IPS-11a (cell line): Measurements from ENCODE around the gene ABHD17C.

Experiments
- H3K4me3 ChIP-seq: one replicate; pipeline ENCODE4 v1.5.1; 2013; ENCODE audit warnings: low read depth, low read length, control low read depth

ABHD17C gene

DNA sequence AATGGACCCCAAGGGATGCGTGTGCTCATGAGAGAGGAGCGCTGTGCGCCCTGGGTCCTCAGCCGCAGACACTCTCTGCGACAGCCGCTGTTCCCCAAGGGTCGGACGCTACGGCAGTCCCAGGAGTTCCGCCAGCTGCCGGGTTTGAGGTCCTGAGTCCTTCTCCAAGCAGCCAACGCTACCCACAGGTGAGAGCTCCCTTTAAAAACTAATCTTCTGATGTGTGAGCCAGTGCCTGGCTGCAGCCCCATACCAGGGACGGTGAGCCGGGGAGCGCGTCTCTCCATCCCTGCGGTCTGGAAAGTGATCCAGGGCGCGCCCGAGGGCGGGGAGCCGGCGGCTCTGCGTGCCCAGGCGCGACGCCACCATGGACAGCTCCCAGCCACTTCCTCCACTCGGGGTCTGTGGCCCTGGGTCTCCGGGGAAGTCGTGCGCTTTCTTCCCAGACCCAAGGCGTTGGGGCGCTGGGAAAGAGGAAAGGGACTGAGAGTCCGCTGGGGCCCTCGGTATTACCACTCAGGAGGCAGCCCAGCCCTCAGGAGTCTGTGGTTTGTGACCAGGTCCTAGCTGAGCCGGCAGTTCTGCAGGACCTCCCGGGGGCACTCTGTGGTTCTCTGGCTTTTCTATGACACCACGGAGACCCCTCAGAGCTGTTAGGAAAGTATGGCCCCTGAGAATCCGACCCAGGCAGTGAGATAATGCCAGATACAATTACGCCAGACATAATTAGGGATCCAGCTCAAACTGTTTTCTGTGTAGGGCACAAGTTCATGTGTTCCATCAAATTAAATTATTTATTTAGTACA is 85.5 kb downstream of the ABHD17C start:
- H3K4me3 ChIP-seq = peak overlapping the region; percentile 37

GRCh38 chr15:80783260-80783659 is 88.2 kb downstream of the ABHD17C start:
- H3K4me3 ChIP-seq = no peak overlapping the region

GRCh38 chr15:80785335-80785734 is 90.2 kb downstream of the ABHD17C start:
- no peak overlapping the region for H3K4me3 ChIP-seq

DNA sequence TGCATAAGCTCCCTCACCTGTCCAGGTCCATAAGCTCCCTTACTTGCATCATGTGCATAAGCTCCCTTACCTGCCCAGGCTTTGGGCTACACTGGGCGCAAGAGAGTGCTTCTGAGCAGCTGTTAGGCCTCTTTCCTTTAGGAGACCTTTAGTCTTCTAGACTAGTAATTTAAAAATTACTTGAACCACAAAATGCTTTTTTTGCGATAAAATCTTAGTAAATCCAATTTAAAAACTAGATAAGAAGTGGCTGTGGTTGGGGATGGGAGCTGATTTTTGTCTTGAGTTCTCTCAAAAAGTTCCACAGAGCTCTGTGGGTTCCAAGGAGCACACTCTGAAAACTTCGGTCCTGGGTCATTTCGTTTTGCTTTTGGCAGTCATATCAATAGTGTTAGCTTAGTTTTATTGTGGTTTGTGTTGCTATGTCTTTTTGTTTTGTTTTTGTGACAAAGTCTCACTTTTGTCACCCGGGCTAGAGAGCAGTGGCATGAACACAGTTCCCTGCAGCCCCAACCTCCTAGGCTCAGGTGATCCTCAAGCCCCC is 90.8 kb downstream of the ABHD17C start:
- H3K4me3 ChIP-seq = no peak overlapping the region

DNA sequence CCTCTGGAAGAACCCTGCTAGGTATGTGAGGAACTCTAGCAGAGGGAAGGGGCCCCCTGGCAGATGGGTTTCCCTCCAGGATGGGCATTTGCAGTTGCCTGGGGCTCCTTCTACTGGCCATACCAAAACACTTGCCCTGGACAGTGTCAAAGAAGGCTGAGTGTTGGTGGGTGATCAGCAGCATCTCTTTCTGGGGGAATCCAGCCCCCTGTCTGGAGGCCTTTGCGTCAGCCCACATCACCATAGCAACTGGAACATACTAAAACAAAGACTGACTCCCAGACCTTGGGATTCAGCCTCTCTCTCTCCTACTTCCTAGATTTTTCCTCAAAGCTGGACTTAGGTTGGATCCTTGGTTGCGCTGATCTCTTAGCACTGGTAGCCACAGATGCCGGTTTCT is 92.2 kb downstream of the ABHD17C start:
- H3K4me3 ChIP-seq = no peak overlapping the region

- H3K4me3 ChIP-seq = no peak overlapping the region
Measured at GRCh38 chr15:80788536-80788935, 93.4 kb downstream of the ABHD17C start.

DNA sequence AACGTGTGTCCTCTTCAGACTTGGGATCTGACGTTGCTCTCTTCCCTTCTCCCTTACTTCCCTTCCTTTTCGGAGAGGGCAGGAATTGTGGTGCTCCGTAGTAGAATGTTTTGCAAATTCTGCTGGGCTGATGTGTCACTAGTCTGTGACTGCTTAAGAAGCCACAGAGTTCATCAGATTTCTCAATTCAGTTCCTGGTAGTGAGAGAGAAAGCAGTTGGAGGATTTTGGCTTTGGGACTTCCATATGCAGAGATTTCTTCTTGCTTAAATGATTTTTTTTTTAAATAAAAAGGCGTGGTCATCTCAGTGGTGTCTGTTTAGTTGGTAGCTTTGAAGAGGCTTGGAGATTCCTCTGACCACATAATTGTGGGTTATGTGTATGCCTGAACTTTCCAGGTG is 94.2 kb downstream of the ABHD17C start:
- no peak overlapping the region for H3K4me3 ChIP-seq

- H3K4me3 ChIP-seq = no peak overlapping the region
Measured at GRCh38 chr15:80789796-80790195, 94.7 kb downstream of the ABHD17C start.

GRCh38 chr15:80790236-80790635 is 95.1 kb downstream of the ABHD17C start:
- no peak overlapping the region for H3K4me3 ChIP-seq

DNA sequence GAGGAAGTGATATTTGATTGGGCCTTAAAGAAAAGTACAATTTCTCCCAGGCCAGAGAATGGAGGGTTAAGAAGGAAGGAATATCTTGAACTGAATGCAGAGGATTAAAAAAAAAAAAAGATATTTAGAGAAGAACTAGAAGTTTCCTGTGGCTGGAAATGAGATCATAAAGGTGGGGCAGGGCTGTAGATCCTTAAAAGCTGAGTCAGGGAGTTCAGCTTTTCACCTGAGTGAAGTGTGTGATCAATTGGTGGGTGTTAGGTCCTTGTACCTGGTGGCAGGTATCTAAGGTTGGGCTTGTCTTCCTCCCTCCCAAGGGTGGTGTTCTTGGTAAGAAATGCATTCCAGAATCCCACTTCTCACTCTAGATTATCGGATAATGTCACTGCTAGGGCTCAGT is 95.9 kb downstream of the ABHD17C start:
- no peak overlapping the region for H3K4me3 ChIP-seq

GRCh38 chr15:80796407-80796806 is 101.3 kb downstream of the ABHD17C start:
- no peak overlapping the region for H3K4me3 ChIP-seq

GRCh38 chr15:80798911-80799310 is 103.8 kb downstream of the ABHD17C start:
- H3K4me3 ChIP-seq = no peak overlapping the region

DNA sequence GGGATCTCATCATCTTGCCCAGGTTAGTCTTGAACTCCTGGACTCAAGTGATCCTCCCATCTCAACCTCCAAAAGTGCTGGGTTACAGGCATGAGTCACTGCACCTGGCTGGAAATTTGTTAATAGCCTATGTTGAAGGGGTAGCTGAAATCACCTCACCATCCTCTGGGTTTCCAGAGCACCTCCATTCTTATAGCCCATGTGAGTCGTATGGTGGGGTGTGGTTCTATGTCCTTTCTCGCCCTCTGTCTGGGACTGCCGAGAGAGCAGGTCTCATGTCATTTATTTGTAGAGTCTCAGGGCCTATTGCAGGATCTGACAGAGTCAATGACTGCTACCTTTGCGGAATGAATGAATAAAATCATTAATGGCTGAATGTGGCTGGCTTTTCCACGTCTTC is 105.0 kb downstream of the ABHD17C start:
- H3K4me3 ChIP-seq = no peak overlapping the region

- H3K4me3 ChIP-seq = no peak overlapping the region
Measured at GRCh38 chr15:80801891-80802680, 107.0 kb downstream of the ABHD17C start.

- no peak overlapping the region for H3K4me3 ChIP-seq
Measured at GRCh38 chr15:80803580-80804525, 108.7 kb downstream of the ABHD17C start.

DNA sequence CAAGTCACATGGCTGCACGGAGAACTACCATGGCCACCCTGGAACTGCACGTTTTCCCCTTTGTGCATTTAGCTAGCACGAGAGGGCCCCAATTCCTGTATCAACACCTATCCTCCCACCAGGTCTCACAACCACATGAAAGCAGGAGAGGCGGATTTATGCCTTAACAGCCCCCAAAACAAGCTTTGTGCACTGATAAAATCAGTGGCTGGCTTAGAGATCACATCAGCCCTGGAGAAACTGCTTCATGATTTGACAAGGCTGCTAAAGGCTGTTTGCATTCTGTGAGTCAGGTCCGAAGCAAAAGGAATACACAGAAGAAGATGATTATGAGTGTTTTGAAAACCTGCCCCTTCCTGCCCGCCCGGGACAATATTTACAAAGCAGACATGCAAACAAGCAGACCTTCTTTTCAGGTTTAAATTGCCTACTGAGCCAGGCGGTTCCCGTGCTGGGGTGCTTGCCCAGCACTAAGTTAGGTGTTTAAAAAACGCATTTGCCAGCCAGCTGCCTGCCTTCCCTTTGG is 109.9 kb downstream of the ABHD17C start:
- H3K4me3 ChIP-seq = no peak overlapping the region
